Measurements from ENCODE around the gene WDR27. TPM values are rescaled to one million over a fixed set of nuclear protein-coding genes. Genes with fewer than 3 reads are reported as not detected.

Gene WDR27
- total RNA-seq, 1 experiment from 2014 or later, result 77.9 TPM

DNA sequence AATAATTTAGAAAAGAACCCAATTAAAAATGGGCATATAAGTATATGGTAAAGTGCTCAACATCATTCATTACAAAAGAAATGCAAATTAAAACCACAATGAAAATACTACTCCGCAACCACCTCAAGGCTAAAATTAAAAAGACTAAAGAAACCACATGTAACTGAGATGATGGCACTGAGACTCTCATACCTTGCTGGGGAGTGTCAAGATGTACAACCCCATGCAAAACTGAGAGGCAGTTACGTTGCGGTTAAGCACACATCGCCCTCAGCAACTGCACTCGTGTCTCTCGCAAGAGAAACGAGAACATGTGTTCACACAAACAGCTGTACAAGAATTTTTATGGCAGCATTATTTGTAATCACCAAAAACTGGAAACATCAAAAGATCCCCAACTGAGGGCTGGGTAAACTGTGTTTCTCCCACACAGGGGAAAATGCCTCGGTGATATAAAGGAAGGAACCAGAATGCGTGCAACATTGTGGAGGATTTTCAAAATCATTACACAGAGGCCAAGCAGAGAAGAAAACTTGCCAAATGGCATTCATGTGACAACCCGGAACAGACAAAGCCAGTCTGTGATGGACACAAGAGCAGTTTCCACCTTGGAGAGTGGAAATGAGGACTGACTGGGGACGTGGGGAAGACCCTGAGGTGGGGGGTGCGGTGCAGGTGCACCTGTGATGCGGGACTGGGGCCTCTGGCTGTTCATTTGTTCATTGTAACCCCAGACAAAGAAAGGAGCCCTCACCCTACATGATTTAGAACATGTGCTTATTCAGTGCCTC lies 144.9 kb downstream of the WDR27 start:
- Mint-ChIP-seq H3K36me3 (ENCODE audit: insufficient read depth, unreplicated experiment) (no peaks in the 10 kb centered on the region), H3K27ac (ENCODE audit: unreplicated experiment) (no peak overlapping the region), H3K27me3 (ENCODE audit: unreplicated experiment) (no peaks in the 10 kb centered on the region), H3K4me1 (ENCODE audit: low read depth, unreplicated experiment) (no peaks in the 10 kb centered on the region), H3K9me3 (ENCODE audit: low read depth, unreplicated experiment) (peaks cover 5% of the 10 kb centered on the region), H3K4me3 (ENCODE audit: low read depth, unreplicated experiment) (no peak overlapping the region)
- TF ChIP-seq, protein P1, sequence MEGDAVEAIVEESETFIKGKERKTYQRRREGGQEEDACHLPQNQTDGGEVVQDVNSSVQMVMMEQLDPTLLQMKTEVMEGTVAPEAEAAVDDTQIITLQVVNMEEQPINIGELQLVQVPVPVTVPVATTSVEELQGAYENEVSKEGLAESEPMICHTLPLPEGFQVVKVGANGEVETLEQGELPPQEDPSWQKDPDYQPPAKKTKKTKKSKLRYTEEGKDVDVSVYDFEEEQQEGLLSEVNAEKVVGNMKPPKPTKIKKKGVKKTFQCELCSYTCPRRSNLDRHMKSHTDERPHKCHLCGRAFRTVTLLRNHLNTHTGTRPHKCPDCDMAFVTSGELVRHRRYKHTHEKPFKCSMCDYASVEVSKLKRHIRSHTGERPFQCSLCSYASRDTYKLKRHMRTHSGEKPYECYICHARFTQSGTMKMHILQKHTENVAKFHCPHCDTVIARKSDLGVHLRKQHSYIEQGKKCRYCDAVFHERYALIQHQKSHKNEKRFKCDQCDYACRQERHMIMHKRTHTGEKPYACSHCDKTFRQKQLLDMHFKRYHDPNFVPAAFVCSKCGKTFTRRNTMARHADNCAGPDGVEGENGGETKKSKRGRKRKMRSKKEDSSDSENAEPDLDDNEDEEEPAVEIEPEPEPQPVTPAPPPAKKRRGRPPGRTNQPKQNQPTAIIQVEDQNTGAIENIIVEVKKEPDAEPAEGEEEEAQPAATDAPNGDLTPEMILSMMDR (IDR thresholded peaks at IDR 0.05; ENCODE audit: unreplicated experiment), result no peak
- intact Hi-C loops (cut with micrococcal nuclease; ENCODE audit: unreplicated experiment), result no loop called here
- CTCF ChIA-PET, result no interaction called here
- DNase-seq, result no peak
- BruUV-seq (replicated peaks), result no TSS peak

DNA sequence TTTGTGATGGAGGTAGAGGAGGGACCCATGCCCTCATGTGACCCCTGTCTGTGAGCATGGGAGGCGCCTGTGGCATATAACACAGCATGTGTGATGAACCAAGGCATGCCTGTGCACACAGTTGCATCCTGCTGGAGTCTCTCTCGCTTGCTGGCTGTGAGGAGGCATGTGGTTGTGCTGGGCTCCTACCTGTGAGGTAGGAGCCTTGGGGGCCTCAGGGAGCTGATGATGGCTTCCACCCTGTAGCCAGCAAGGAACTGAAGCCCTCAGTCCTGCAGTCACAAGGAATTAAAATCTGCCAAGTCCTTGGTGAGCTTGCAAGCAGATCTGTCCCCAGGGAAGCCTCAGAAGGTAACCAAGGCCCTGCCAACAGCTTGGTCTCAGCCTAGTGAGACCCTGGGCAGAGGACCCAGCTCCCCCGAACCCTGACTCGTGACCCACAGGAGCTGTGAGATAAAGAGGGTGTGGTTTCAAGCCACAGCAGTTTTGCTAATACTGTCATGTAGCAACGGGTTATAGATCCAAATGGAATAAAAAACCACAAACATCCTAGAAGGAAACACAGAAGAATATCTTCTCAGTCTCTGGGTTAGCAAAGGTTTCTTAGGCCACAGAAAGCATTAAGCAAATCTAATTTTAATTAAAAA lies 145.7 kb downstream of the WDR27 start:
- Mint-ChIP-seq H3K4me3 (ENCODE audit: low read depth, unreplicated experiment) (no peak overlapping the region), H3K9me3 (ENCODE audit: low read depth, unreplicated experiment) (peaks cover 2% of the 10 kb centered on the region), H3K27me3 (ENCODE audit: unreplicated experiment) (no peaks in the 10 kb centered on the region), H3K27ac (ENCODE audit: unreplicated experiment) (no peak overlapping the region), H3K36me3 (ENCODE audit: insufficient read depth, unreplicated experiment) (no peaks in the 10 kb centered on the region), H3K4me1 (ENCODE audit: low read depth, unreplicated experiment) (no peaks in the 10 kb centered on the region)
- intact Hi-C loops (cut with micrococcal nuclease; ENCODE audit: unreplicated experiment), result no loop called here
- TF ChIP-seq, protein P1 (IDR thresholded peaks at IDR 0.05; ENCODE audit: unreplicated experiment), result no peak
- CTCF ChIA-PET, result no interaction called here
- BruUV-seq (replicated peaks), result no TSS peak
- no peak for DNase-seq

DNA sequence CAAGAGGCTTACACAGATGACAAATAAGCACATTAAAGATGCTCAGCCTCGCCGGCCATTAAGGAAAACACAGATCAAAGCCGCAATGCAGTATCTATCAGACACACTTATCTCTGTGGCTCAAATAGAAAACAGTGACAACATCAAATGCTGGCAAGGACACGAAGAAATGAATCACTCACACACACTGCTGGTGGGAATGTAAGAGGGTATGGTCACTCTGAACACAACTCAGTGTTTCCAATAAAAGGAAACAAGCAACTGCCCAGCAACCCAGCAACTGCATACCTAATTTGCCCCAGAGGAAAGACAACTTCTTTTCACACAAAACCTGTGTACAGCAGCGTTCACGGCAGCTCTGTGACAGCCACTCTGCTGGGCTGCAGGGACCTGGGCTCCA lies 155.8 kb downstream of the WDR27 start:
- DNase-seq, result no peak
- TF ChIP-seq, protein P1 (IDR thresholded peaks at IDR 0.05; ENCODE audit: unreplicated experiment), result no peak
- intact Hi-C loops (cut with micrococcal nuclease; ENCODE audit: unreplicated experiment), result no loop called here
- BruUV-seq (replicated peaks), result no TSS peak
- no peaks in the 10 kb centered on the region for H3K36me3 Mint-ChIP-seq (ENCODE audit: insufficient read depth, unreplicated experiment)
- no peaks in the 10 kb centered on the region for H3K27me3 Mint-ChIP-seq (ENCODE audit: unreplicated experiment)
- no peak overlapping the region for H3K27ac Mint-ChIP-seq (ENCODE audit: unreplicated experiment)
- no peaks in the 10 kb centered on the region for H3K4me1 Mint-ChIP-seq (ENCODE audit: low read depth, unreplicated experiment)
- H3K9me3 Mint-ChIP-seq (ENCODE audit: low read depth, unreplicated experiment), result no peaks in the 10 kb centered on the region
- no peak overlapping the region for H3K4me3 Mint-ChIP-seq (ENCODE audit: low read depth, unreplicated experiment)
- CTCF ChIA-PET, result no interaction called here

DNA sequence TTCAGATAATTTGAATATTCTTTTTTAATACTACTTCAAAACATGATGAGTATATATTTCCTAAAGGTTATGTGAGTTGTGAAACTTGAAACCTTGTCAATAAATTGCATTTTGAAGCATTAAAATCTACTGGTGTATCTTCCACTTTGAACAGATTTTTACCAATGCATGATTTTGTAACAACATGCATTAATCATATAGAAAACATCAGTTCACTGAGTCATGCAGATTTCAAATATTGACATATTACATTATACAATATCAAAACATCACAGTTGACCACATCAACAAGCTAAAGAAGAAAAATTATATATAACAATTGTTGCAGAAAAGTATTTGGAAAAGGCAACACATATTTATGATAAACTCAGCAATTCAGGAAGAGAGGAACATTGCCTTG lies 158.1 kb downstream of the WDR27 start:
- H3K27me3 Mint-ChIP-seq (ENCODE audit: unreplicated experiment), result no peaks in the 10 kb centered on the region

More for the DNA sequence above, 158.1 kb downstream of the WDR27 start:
- no peaks in the 10 kb centered on the region for H3K4me1 Mint-ChIP-seq (ENCODE audit: low read depth, unreplicated experiment)
- H3K9me3 Mint-ChIP-seq (ENCODE audit: low read depth, unreplicated experiment), result no peaks in the 10 kb centered on the region
- CTCF ChIA-PET, result no interaction called here
- intact Hi-C loops (cut with micrococcal nuclease; ENCODE audit: unreplicated experiment), result no loop called here
- no peak for DNase-seq
- TF ChIP-seq, protein P1 (IDR thresholded peaks at IDR 0.05; ENCODE audit: unreplicated experiment), result no peak
- no TSS peak for BruUV-seq (replicated peaks)
- H3K4me3 Mint-ChIP-seq (ENCODE audit: low read depth, unreplicated experiment), result no peak overlapping the region
- H3K27ac Mint-ChIP-seq (ENCODE audit: unreplicated experiment), result no peak overlapping the region
- H3K36me3 Mint-ChIP-seq (ENCODE audit: insufficient read depth, unreplicated experiment), result no peaks in the 10 kb centered on the region

Data from Calu3 (cell line).